ENCODE data around the gene TBRG1.

DNA sequence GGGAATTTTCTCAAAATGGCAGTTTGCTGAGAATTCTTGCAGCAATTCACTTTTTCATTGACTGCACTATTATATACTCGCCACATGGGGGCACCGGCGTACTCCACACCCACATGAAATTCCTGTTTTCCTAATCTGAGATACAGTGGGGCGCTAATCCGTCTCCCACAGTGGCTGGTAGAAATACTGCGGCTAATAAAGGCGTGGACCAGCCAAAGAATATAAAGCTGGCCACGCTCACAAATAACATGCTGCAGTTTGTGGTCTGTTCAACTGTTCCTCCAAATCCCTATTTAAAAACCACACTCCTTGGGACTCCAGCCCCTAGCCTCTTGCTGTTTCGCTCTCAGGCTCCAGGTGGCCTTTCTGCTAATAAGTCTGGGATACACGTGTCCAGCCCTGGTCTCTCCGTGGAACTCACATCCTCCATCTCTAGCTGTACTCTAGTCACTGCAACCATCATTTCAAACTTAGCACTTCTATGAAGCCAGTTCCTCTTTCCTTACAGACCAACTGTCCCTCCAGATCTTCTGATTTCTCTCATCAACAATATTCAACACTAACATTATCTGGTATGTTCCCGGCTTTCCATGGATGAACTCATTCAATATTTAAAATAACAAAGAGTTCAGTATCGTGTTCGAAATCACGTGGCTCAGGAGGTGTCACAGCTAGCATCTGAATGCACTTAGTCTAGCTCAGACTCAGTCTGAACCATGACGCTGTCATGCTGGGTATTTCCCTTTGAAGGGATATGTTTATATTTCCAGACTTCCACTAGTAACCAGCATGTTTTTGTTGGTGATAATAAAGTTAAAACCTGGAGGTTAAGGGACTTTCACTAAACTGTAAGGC lies 22.0 kb downstream of the TBRG1 start:
- TF ChIP-seq, protein P1, sequence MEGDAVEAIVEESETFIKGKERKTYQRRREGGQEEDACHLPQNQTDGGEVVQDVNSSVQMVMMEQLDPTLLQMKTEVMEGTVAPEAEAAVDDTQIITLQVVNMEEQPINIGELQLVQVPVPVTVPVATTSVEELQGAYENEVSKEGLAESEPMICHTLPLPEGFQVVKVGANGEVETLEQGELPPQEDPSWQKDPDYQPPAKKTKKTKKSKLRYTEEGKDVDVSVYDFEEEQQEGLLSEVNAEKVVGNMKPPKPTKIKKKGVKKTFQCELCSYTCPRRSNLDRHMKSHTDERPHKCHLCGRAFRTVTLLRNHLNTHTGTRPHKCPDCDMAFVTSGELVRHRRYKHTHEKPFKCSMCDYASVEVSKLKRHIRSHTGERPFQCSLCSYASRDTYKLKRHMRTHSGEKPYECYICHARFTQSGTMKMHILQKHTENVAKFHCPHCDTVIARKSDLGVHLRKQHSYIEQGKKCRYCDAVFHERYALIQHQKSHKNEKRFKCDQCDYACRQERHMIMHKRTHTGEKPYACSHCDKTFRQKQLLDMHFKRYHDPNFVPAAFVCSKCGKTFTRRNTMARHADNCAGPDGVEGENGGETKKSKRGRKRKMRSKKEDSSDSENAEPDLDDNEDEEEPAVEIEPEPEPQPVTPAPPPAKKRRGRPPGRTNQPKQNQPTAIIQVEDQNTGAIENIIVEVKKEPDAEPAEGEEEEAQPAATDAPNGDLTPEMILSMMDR (IDR thresholded peaks at IDR 0.05) = peak; percentile 75 to 78 (median 76)
- TF ChIP-seq POLR2A (IDR thresholded peaks at IDR 0.05) = no peak
